GM18508 (cell line): ENCODE results near the gene SLIT3.
"Not testable (repeated sequence)": the region's sequence is repeated elsewhere in the genome, so short reads cannot be mapped to it uniquely, and the experiment has no call there.

Experiments
- ATAC-seq: cut with Tn5 transposase; IDR thresholded peaks from one replicate; pipeline ENCODE4 v1.9.1; 2021; ENCODE audit warnings: moderate number of reproducible peaks; ENCODE audit not compliant: insufficient read depth, unreplicated experiment

The SLIT3 gene

DNA sequence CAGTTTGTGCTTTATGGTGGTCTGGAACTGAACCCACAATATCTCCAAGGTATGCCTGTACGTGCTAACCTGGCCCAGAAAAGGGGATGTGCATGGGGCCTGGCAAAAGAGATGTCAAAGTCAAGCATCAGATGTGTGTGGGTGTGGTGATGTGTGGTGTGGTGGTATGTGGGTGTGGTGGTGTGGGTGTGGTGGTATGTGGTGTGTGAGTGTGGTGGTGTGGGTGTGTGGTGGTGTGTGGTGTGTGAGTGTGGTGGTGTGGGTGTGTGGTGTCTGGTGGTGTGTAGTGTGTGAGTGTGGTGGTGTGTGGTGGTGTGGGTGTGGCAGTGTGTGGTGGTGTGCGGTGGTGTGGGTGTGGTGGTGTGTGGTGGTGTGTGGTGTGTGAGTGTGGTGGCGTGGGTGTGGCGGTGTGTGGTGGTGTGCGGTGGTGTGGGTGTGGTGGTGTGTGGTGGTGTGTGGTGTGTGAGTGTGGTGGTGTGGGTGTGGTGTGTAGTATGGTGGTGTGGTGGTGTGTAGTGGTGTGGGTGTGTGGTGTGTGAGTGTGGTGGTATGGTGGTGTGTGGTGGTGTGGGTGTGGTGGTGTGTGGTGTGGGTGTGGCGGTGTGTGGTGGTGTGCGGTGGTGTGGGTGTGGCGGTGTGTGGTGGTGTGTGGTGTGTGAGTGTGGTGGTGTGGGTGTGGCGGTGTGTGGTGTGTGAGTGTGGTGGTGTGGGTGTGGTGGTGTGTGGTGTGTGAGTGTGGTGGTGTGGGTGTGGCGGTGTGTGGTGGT lies 554.6 kb downstream of the SLIT3 start:
- not testable (repeated sequence) for ATAC-seq

DNA sequence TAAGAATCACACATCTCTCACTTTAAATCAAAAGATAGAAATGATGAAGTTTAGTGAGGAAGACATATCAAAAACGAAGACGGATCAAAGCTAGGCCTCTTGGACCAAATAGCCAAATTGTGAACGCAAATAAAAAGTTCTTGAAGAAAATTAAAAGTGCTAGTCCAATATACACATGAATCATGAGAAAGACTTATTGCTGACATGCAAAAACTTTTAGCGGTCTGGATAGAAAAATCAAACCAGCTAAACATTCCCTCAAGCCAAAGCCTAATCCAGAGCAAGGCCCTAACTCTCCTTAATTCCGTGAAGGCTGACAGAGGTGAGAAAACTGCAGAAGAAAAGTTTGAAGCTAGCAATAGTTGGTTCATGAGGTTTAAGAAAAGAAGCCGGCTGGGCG lies 557.3 kb downstream of the SLIT3 start:
- no peak for ATAC-seq

DNA sequence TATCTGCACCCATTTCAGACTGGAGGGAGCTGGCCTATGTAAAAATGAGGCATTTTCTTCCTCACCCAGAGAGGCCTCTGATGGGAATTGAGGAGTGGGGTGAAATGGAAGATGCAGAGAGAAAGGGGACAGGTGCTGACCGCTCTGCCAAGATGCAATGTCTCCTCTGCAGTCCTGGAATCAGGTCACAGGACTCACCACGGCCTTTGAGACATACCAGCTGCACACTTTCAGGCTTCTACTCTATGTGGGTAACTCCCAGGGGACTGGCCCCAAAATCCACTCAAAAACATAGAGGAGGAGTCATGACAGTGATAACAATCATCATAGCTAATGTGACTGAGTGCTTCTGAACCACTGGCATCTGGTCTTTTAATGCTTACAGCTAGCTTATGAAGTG lies 558.6 kb downstream of the SLIT3 start:
- not testable (repeated sequence) for ATAC-seq

GRCh38 chr5:168740811-168741213 lies 560.1 kb downstream of the SLIT3 start:
- no peak for ATAC-seq

GRCh38 chr5:168740092-168740800 lies 560.7 kb downstream of the SLIT3 start:
- ATAC-seq = no peak

DNA sequence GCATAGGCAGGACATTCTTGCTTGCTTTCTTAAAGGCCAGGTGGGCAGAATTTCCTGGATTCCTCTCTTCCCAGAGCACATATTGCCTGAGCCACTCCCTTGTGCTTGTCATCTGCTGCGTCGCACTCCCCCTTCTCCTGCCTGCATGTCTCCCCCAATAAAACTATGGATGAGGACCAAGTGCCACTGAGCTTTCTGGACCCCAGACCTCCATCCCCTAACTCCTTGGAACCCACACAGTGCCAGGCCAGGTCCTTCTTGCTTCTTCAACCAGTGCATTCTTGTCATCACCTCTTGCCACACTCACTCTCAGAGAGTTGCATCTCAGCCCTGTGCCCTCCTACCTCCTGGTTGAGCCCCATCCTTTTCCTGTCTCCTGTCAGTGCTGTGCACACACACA lies 563.9 kb downstream of the SLIT3 start:
- ATAC-seq = no peak

GRCh38 chr5:168736281-168736831 lies 564.6 kb downstream of the SLIT3 start:
- no peak for ATAC-seq

DNA sequence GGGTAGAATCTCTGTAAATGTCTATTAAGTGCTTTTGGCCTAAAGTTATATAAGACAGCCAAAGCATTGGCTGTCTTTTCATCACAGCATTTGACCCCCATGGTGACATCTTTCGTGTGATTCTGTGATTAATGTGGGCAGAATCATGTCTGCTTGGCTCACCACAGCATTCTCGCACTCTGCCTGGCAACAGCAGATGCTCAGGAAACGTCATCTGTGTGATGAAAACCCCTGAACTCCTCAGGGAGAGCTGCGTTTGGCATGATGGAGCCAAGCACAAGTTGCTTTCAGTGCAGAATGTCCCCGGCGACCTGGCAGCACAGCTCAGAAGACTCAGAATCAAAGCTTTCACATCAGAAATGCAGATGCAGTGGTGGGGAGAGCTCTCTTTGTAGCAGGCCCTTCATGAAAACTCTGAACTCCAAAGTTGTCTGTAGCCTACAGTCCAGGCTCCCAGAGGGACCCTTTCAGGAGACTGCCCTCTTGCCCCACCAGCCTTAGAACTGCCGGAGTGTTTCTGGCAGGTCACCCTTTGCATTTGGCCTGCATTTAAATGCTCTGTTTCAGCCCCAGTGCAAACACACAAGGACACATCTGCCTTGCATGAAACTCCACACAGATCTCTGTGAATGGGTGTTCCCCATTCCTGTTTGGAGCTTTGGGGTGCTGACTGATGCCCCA lies 566.2 kb downstream of the SLIT3 start:
- ATAC-seq = no peak

- ATAC-seq = no peak
Measured at GRCh38 chr5:168734119-168734518, 566.8 kb downstream of the SLIT3 start.

GRCh38 chr5:168728546-168729211 lies 572.3 kb downstream of the SLIT3 start:
- no peak for ATAC-seq

DNA sequence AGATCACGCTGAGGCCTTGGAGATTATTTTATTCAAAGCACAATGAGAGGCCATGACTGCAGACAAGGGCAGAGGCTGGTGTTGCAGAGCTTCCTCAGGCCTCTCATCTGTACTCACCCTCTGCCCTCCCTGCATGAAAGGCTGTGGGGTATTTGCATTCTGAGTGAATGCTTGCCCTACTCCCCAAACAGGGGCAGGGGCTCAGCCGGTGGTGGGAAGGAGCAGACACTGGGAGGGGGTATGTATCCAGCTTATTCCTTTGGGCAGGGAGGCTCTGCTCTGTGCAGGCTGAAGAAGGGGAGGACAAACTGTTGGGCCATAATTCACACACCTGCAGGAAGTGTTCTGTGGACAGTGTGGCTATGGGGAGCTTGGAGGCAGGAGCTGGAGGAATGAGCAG lies 573.4 kb downstream of the SLIT3 start:
- ATAC-seq = no peak

DNA sequence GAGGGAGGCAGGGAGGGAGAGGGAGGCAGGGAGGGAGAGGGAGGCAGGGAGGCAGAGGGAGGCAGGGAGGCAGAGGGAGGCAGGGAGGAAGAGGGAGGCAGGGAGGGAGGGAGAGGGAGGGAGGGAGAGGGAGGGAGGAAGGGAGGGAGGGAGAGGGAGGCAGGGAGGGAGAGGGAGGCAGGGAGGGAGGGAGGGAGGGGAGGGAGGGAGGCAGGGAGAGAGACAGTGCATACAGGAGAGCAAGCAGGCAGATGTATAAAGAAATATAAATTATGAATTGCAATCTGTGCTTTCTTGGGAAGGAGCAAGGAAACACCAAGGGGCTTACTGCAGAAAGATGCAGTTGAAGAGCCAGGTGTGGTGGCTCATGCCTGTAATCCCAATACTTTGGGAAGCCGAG lies 574.6 kb downstream of the SLIT3 start:
- no peak for ATAC-seq

- no peak for ATAC-seq
Measured at GRCh38 chr5:168724227-168724626, 576.7 kb downstream of the SLIT3 start.

DNA sequence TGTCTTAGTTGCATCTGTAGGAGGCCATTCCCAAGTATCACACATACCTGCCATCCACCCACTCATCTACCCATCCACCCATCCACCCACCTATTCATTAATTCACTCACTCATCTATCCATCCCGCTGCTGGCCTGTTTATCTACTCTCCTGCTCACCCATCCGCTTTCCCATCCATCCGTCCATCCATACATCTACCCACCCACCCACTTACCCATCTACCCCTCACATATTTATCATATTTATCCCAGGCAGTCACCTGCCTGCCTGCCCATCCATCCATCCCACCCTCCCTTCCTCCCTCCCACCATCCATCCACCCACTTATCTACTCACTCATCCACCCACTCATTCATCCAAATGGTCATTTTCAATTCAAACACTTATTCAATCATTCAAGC lies 577.9 kb downstream of the SLIT3 start:
- no peak for ATAC-seq

DNA sequence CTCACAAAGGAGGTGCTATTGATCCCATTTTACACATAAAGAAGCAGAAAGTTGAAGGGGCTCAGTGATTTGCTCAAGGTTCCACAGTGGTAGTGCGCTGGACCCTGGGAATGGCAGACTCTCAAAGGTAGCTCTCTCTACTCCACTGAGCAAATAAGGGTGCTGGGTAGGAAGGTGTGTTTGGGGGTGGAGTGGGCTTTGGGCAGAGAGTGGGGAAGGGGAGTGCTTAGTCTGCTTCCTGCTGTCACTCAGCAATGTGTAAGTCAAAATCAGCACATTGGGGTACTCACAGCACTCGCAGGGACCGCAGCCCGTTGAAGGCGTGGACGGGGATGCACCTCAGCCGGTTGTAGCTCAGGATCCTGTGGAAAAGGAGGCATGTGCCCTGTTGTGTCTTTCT lies 579.0 kb downstream of the SLIT3 start:
- ATAC-seq = no peak

DNA sequence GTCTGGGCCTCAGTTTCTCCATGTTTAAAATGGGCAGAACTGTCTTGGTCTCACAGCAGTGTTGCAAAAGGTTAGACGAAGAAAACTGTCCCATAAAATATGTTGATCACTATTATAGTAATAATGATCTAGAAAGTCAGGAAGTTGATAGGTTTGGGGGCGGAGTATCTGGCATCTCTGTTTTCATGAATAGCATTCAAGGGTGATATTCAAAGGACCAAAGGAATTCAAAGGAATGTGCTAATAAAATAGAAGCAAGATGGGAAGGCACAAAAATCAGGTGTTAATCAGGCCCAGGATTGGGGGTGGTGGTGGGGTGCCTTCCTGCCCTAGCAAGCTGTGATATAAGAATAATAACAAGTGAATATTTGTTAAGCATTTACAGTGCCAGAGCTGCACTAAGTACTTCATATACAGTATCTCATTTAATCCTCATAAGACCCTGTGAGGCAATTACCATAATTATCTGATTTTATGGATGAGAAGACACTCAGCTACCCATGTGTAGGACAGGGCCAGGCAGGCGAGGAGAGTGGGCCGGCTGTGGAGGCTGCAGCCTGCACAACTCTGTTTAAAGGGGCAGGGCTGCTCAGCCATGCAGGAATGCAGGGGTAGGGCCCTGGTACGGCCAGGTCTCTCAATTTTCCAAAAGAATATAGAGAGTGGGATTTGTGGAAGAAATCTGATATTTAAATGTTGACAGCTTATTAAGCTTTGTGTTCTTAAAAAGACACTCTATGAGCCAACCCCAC lies 579.8 kb downstream of the SLIT3 start:
- no peak for ATAC-seq

DNA sequence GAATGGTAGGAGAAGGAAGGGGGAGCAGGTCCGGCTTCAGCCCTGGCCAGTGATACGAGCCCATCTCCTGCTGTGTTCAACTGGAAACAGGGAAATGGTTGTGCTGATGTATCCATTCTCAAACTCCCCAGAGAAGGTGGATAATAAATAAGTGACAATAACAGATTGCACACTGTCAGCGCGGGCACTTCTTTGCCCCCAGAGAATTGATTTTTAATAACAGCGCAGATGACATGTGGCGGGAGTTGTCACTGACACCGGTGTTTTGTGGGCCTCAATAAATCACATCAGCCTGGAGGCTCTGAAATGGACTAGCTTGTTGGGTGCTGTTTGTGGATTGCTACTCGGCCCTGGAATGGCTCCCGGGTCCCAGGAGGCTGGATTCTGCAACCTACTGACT lies 580.4 kb downstream of the SLIT3 start:
- no peak for ATAC-seq

DNA sequence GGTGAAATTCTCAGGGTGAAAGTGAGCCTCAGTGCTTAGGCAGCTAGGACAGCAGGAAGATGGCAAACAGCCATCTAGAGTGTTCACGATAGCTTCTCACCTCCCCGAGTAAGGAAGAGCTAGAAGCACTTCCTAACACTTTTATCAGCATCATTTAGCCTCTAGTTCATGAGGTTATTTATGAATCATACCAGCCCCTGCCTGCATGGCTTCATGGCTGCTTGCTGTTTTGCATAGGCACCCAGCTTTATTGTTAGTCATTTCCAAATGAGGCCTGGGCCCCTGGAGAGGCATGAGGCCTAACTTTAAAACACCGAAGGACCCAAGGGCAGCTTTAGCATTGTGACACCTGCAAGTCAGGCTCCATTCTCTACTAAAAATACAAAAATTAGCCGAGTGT lies 586.9 kb downstream of the SLIT3 start:
- ATAC-seq = no peak

GRCh38 chr5:168713051-168713450 lies 587.9 kb downstream of the SLIT3 start:
- no peak for ATAC-seq
